ENCODE results near the gene FNDC5.

DNA sequence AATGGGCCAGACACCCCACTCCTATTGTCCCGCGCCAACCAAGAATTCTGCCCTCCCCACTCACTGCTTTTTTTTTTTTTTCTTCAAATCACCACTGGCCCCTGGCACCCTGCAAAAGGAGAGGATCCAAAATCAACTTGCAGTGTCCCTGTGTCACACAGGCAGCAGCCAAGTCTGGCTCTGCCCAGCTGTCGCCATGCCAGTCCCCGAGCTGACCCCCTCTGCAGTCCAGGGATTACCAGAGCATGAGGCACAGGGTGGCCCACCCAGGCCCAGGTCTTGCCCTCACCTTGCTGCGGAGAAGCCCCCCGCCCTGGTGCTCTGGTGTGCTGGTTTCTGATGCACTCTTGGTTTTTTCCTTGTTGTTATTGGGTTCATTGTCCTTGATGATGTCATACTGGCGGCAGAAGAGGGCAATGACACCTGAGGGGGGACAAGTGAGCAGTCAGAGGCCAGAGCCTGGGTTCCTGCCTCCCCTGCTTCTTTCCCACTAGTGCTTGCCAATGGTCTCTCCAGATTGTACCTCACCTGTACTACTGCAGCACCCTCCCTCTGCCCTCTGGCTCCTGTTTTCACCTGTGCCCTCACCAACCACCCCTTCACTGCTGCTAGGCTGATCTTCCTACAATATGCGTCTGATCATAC, 6.2 kb downstream of the FNDC5 start:
- TF ChIP-seq, protein P1, sequence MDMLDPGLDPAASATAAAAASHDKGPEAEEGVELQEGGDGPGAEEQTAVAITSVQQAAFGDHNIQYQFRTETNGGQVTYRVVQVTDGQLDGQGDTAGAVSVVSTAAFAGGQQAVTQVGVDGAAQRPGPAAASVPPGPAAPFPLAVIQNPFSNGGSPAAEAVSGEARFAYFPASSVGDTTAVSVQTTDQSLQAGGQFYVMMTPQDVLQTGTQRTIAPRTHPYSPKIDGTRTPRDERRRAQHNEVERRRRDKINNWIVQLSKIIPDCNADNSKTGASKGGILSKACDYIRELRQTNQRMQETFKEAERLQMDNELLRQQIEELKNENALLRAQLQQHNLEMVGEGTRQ (IDR thresholded peaks at IDR 0.05) = no peak
- TF ChIP-seq, protein P2, sequence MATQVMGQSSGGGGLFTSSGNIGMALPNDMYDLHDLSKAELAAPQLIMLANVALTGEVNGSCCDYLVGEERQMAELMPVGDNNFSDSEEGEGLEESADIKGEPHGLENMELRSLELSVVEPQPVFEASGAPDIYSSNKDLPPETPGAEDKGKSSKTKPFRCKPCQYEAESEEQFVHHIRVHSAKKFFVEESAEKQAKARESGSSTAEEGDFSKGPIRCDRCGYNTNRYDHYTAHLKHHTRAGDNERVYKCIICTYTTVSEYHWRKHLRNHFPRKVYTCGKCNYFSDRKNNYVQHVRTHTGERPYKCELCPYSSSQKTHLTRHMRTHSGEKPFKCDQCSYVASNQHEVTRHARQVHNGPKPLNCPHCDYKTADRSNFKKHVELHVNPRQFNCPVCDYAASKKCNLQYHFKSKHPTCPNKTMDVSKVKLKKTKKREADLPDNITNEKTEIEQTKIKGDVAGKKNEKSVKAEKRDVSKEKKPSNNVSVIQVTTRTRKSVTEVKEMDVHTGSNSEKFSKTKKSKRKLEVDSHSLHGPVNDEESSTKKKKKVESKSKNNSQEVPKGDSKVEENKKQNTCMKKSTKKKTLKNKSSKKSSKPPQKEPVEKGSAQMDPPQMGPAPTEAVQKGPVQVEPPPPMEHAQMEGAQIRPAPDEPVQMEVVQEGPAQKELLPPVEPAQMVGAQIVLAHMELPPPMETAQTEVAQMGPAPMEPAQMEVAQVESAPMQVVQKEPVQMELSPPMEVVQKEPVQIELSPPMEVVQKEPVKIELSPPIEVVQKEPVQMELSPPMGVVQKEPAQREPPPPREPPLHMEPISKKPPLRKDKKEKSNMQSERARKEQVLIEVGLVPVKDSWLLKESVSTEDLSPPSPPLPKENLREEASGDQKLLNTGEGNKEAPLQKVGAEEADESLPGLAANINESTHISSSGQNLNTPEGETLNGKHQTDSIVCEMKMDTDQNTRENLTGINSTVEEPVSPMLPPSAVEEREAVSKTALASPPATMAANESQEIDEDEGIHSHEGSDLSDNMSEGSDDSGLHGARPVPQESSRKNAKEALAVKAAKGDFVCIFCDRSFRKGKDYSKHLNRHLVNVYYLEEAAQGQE (IDR thresholded peaks at IDR 0.05) = no peak
- TF ChIP-seq HDAC2 (IDR thresholded peaks at IDR 0.05) (no peak), RAD21 (conservative IDR thresholded peaks at IDR 0.05 in 1 of 2, IDR thresholded peaks at IDR 0.05 in 1 of 2) (no peak), MYC (IDR thresholded peaks at IDR 0.05; ENCODE audit: borderline replicate concordance, low read length) (no peak), POLR2A (IDR thresholded peaks at IDR 0.05; ENCODE audit: low read length) (no peak), NR3C1 (IDR thresholded peaks at IDR 0.05) (no peak), CHD4 (IDR thresholded peaks at IDR 0.05; ENCODE audit: borderline replicate concordance) (no peak), RFX5 (IDR thresholded peaks at IDR 0.05) (no peak), CEBPB (IDR thresholded peaks at IDR 0.05) (no peak), EP300 (IDR thresholded peaks at IDR 0.05) (no peak), MAZ (IDR thresholded peaks at IDR 0.05; ENCODE audit: borderline replicate concordance, low read depth, low read length) (no peak)
- TF ChIP-seq, protein P3, sequence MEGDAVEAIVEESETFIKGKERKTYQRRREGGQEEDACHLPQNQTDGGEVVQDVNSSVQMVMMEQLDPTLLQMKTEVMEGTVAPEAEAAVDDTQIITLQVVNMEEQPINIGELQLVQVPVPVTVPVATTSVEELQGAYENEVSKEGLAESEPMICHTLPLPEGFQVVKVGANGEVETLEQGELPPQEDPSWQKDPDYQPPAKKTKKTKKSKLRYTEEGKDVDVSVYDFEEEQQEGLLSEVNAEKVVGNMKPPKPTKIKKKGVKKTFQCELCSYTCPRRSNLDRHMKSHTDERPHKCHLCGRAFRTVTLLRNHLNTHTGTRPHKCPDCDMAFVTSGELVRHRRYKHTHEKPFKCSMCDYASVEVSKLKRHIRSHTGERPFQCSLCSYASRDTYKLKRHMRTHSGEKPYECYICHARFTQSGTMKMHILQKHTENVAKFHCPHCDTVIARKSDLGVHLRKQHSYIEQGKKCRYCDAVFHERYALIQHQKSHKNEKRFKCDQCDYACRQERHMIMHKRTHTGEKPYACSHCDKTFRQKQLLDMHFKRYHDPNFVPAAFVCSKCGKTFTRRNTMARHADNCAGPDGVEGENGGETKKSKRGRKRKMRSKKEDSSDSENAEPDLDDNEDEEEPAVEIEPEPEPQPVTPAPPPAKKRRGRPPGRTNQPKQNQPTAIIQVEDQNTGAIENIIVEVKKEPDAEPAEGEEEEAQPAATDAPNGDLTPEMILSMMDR (IDR thresholded peaks at IDR 0.05) = no peak
- TF ChIP-seq, protein P4, sequence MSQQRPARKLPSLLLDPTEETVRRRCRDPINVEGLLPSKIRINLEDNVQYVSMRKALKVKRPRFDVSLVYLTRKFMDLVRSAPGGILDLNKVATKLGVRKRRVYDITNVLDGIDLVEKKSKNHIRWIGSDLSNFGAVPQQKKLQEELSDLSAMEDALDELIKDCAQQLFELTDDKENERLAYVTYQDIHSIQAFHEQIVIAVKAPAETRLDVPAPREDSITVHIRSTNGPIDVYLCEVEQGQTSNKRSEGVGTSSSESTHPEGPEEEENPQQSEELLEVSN (IDR thresholded peaks at IDR 0.05; ENCODE audit: borderline replicate concordance, low read depth) = no peak
